HepG2 (cell line): ENCODE data around the gene RAB3GAP1. TPM values are rescaled to one million over a fixed set of nuclear protein-coding genes. Genes with fewer than 3 reads are reported as not detected.
A peak's percentile ranks its signal among the peaks of the same experiment; 100 is the strongest.
"Not testable (repeated sequence)": the region's sequence is repeated elsewhere in the genome, so short reads cannot be mapped to it uniquely, and the experiment has no call there.

Source experiments
- ATAC-seq: fragments of 200-7000 bp; cut with Tn5 transposase; 3 replicates; pipeline ENCODE4 v1.9.1; 2020; ENCODE audit warnings: mild to moderate bottlenecking, moderate library complexity
- BruUV-seq: library from RNA; stranded (reverse); fragments of 400-500 nt; replicated peaks from 2 replicates; lab custom pipeline; 2021; lab: Mats Ljungman, UMichigan
- CTCF ChIA-PET: fragments of 300-600 bp; formaldehyde crosslinking; extraction: SDS; loops from one replicate; lab custom pipeline; 2021; ENCODE audit warnings: low total read pairs, inconsistent platforms, low intra/inter-chr PET ratio; lab: Yijun Ruan, JAX
- POLR2A ChIA-PET: fragments of 350-600 bp; sonication (Branson Sonifier 250); formaldehyde crosslinking; loops from one replicate; lab custom pipeline; 2020; ENCODE audit warnings: antibody characterized with exemption, inconsistent platforms; lab: Yijun Ruan, JAX
- DNase-seq: peaks from one replicate; pipeline ENCODE4 v3.0.0-alpha.2; 2015; ENCODE audit warnings: low spot score
- FAIRE-seq: peaks from 3 replicates; lab custom pipeline; 2011; peaks lifted over from hg19 to GRCh38; lab: Jason Lieb, UNC
- H2AFZ ChIP-seq: one replicate; pipeline ENCODE4 v1.6.1; 2011; ENCODE audit warnings: low read length, inconsistent platforms
- H3K27ac ChIP-seq: fragments of 300-600 bp; 3 replicates; pipeline ENCODE4 v1.8.0; 2011; ENCODE audit warnings: mixed run types, mild to moderate bottlenecking, mixed read lengths, low read length, inconsistent platforms; ENCODE audit not compliant: insufficient read depth; ENCODE audit errors: extremely low read length
- H3K27me3 ChIP-seq, 2 experiments: fragments of 200-600 bp in 1 of 2; 2 replicates in 1 of 2; 3 replicates in 1 of 2; pipeline versions ENCODE4 v1.6.0 to v1.8.0; 2011; ENCODE audit warnings: low read length in 2 of 2, mild to moderate bottlenecking in 2 of 2, moderate library complexity in 2 of 2, inconsistent platforms in 1 of 2; ENCODE audit not compliant: insufficient read depth in 2 of 2, control insufficient read depth in 1 of 2
- H3K36me3 ChIP-seq, 2 experiments: fragments of 200-600 bp in 1 of 2; replicated peaks in 1 of 2; 2 replicates in 1 of 2; 3 replicates in 1 of 2; pipeline versions ENCODE4 v1.5.1 to v1.8.0; 2011; ENCODE audit warnings: low read length in 2 of 2, inconsistent platforms in 1 of 2; ENCODE audit not compliant: insufficient read depth in 2 of 2, control insufficient read depth in 1 of 2
- H3K4me1 ChIP-seq: 2 replicates; pipeline ENCODE4 v1.5.1; 2012; ENCODE audit warnings: low read length, inconsistent platforms; ENCODE audit not compliant: insufficient read depth
- H3K4me2 ChIP-seq: 2 replicates; pipeline ENCODE4 v1.6.0; 2011; ENCODE audit warnings: low read depth, low read length, inconsistent platforms
- H3K4me3 ChIP-seq, 3 experiments: fragments of 200-600 bp in 1 of 3; sonication (generic), shearing (Covaris generic) in 1 of 3; replicated peaks in 1 of 3; 2 replicates each; pipeline ENCODE4 v1.5.1; 2011 to 2016; ENCODE audit warnings: low read length in 3 of 3, inconsistent platforms in 2 of 3, low read depth in 2 of 3, mild to moderate bottlenecking in 2 of 3, control low read depth in 1 of 3, mixed read lengths in 1 of 3; ENCODE audit not compliant: insufficient read depth in 1 of 3
- H3K79me2 ChIP-seq: one replicate; pipeline ENCODE4 v1.6.1; 2011; ENCODE audit warnings: low read length, inconsistent platforms; ENCODE audit not compliant: insufficient read depth
- H3K9ac ChIP-seq: 2 replicates; pipeline ENCODE4 v1.6.0; 2011; ENCODE audit warnings: mild to moderate bottlenecking, low read depth, low read length, inconsistent platforms; ENCODE audit not compliant: insufficient read depth
- H3K9me3 ChIP-seq: 2 replicates; pipeline ENCODE4 v1.5.1; 2012; ENCODE audit warnings: mild to moderate bottlenecking, low read length
- H4K20me1 ChIP-seq: 2 replicates; pipeline ENCODE4 v1.6.0; 2011; ENCODE audit warnings: inconsistent platforms, mild to moderate bottlenecking, low read length, moderate library complexity; ENCODE audit not compliant: insufficient read depth
- CC2D1A ChIP-seq: sonication (generic); formaldehyde crosslinking; IDR thresholded peaks from 2 replicates; pipeline ENCODE4 v1.8.1; 2023; ENCODE audit warnings: mild to moderate bottlenecking, missing genetic modification reagents
- DNMT3B ChIP-seq: conservative IDR thresholded peaks from 2 replicates; pipeline ENCODE4 v1.6.1; 2016; ENCODE audit warnings: missing biosample characterization, control low read depth
- HDAC1 ChIP-seq: sonication (generic); formaldehyde crosslinking; IDR thresholded peaks from 2 replicates; pipeline ENCODE4 v1.5.1; 2020; ENCODE audit warnings: mild to moderate bottlenecking, missing genetic modification reagents
- HOXA9 ChIP-seq: sonication (generic); formaldehyde crosslinking; IDR thresholded peaks from 2 replicates; pipeline ENCODE4 v1.8.1; 2022; ENCODE audit warnings: missing genetic modification reagents, mild to moderate bottlenecking, moderate library complexity, borderline replicate concordance
- PPARG ChIP-seq: conservative IDR thresholded peaks from 2 replicates; pipeline ENCODE4 v1.6.1; 2016; ENCODE audit warnings: missing biosample characterization, missing genetic modification reagents
- SNAI1 ChIP-seq: sonication (generic); formaldehyde crosslinking; IDR thresholded peaks from 2 replicates; pipeline ENCODE4 v1.5.0; 2020; ENCODE audit warnings: mild to moderate bottlenecking, missing genetic modification reagents, borderline replicate concordance
- SP2 ChIP-seq: sonication (generic); formaldehyde crosslinking; IDR thresholded peaks from 2 replicates; pipeline ENCODE4 v1.5.1; 2020; ENCODE audit warnings: mild to moderate bottlenecking, missing genetic modification reagents
- TAF15 ChIP-seq: fragments of 200-400 bp; formaldehyde crosslinking; IDR thresholded peaks from one replicate; pipeline ENCODE4 v1.6.1; 2018; ENCODE audit warnings: mild to moderate bottlenecking, low read depth, low read length; ENCODE audit not compliant: poor library complexity, severe bottlenecking
- ZFP37 ChIP-seq: sonication (generic); formaldehyde crosslinking; IDR thresholded peaks from 2 replicates; pipeline ENCODE4 v1.4.0; 2020; ENCODE audit warnings: missing genetic modification reagents, borderline replicate concordance
- ZMYM3 ChIP-seq: sonication (generic); formaldehyde crosslinking; IDR thresholded peaks from 2 replicates; pipeline ENCODE4 v1.5.1; 2020; ENCODE audit warnings: mild to moderate bottlenecking, missing genetic modification reagents
- ZNF44 ChIP-seq: sonication (generic); formaldehyde crosslinking; IDR thresholded peaks from 2 replicates; pipeline ENCODE4 v1.5.1; 2020; ENCODE audit warnings: mild to moderate bottlenecking, missing genetic modification reagents
- ZNF773 ChIP-seq: sonication (generic); formaldehyde crosslinking; IDR thresholded peaks from 2 replicates; pipeline ENCODE4 v1.4.0; 2020; ENCODE audit warnings: missing genetic modification reagents, borderline replicate concordance
- ZNF841 ChIP-seq: sonication (generic); formaldehyde crosslinking; IDR thresholded peaks from 2 replicates; pipeline ENCODE4 v1.8.1; 2023; ENCODE audit warnings: missing genetic modification reagents, borderline replicate concordance
- whole genome bisulfite sequencing: methylation state at CpG from one replicate; pipeline ENCODE4 v1.1.6; 2017; ENCODE audit warnings: low lambda C conversion rate; 5-methylcytosine and 5-hydroxymethylcytosine counted together
- in situ Hi-C: cut with HindIII; loops from 2 replicates; pipeline ENCODE4 v1.10.0; 2017; ENCODE audit warnings: low pct_unique_long_range_greater_than_20kb; ENCODE audit not compliant: extremely low pct_ligation_motif_present
- intact Hi-C: fragments of 100-400 bp; cut with micrococcal nuclease; formaldehyde crosslinking; loops from one replicate; pipeline ENCODE4 v1.10.0; 2022; ENCODE audit not compliant: unreplicated experiment
- polyA plus RNA-seq, 8 experiments: library from polyadenylated mRNA; depleted of rRNA in 3 of 8; stranded (reverse) in 7 of 8; unstranded in 1 of 8; fragments of >200 nt; fragmentation: Illumina TruSeq in 4 of 8; extraction: Trizol in 4 of 8; gene quantifications; 2 replicates each; pipeline versions ENCODE4 v1.2.1 to v1.2.3, GENCODE V29; 2011 to 2016; ENCODE audit warnings: low read depth in 4 of 8, missing spikeins in 1 of 8, mixed read lengths in 1 of 8; ENCODE audit not compliant: insufficient read depth in 1 of 8
- total RNA-seq, 5 experiments: library from RNA; depleted of rRNA; stranded (reverse); fragments of >200 nt; fragmentation: Illumina TruSeq; extraction: Trizol; gene quantifications; 2 replicates each; pipeline ENCODE4 v1.2.3, GENCODE V29; 2016; ENCODE audit warnings: low read depth in 1 of 5
- TF ChIP-seq, protein P1 (sequence below): IDR thresholded peaks from 2 replicates; pipeline ENCODE4 v1.6.1; 2012; ENCODE audit warnings: low read depth, low read length, improper control_type of control experiment
- TF ChIP-seq, protein P2 (sequence below): conservative IDR thresholded peaks from 2 replicates; pipeline ENCODE4 v1.6.1; 2018; ENCODE audit warnings: missing genetic modification reagents

The RAB3GAP1 gene
- total and polyA plus RNA-seq, 2 of the 13 experiments (the other 11 are each of a cell fraction or from before 2014, with no cell fraction given) = 15.2 to 48.8 TPM

- in situ Hi-C loops, POLR2A ChIA-PET, H3K4me3 ChIP-seq, H3K27me3 ChIP-seq, H3K9me3 ChIP-seq, intact Hi-C loops, H3K9ac ChIP-seq, FAIRE-seq, ATAC-seq, H4K20me1 ChIP-seq, BruUV-seq, H3K27ac ChIP-seq, DNase-seq, H3K4me2 ChIP-seq, CTCF ChIA-PET, H2AFZ ChIP-seq: not testable (repeated sequence)
- H3K36me3 ChIP-seq = peaks cover 2 to 20% of the 10 kb centered on the region in 2 experiments; a peak in 4 of 5 replicates
- peak; percentile 58; the same call in 1 of the 2 replicates for TF ChIP-seq ZMYM3 (CRISPR knock-in tag)
- TF ChIP-seq CC2D1A (CRISPR knock-in tag) = 0 out of 2 replicates have a peak, but pooled peaks have one; percentile 38
- TF ChIP-seq HDAC1 (CRISPR knock-in tag) = 0 out of 2 replicates have a peak, but pooled peaks have one; percentile 26
- peaks cover 45% of the 10 kb centered on the region for H3K4me1 ChIP-seq
- WGBS = 96% methylated on average over 4 of the region's 4 CpGs
- H3K79me2 ChIP-seq = peaks cover 23% of the 10 kb centered on the region
These were observed 37.5 kb downstream of the RAB3GAP1 start for GRCh38 chr2:135089597-135089996.

DNA sequence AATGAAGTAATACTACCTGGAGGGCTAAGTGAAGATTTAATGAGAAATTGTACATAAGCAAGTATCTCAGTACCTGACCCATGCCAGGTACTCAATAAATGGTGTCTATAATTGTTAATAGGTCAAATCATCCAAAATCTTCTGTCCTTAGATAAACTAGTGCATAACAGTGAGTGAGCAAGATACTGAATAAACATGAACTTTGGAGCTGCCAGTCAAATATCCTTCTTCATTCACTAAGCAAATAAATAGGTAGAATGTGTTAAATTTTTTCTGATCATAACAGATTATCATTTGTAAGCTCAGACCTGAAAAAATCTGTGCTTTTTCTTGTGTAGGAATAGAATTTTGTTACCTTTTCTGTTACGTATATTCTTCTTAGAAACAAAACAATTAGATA is 39.6 kb downstream of the RAB3GAP1 start:
- ChIA-PET POLR2A (no interaction called here), CTCF (no interaction called here)
- peak overlapping the region; percentile 36 for H3K4me2 ChIP-seq
- H3K9me3 ChIP-seq = no peaks in the 10 kb centered on the region
- H3K27me3 ChIP-seq = no peaks in the 10 kb centered on the region
- H3K36me3 ChIP-seq = peaks cover 2 to 26% of the 10 kb centered on the region in 2 experiments; a peak in 4 of 5 replicates
- BruUV-seq = no TSS peak
- peak; percentile 4 for FAIRE-seq
- H3K4me1 ChIP-seq = peaks cover 45% of the 10 kb centered on the region
- intact Hi-C loops = loop anchor here (1.0 to 5.0 kb wide), 2 partner anchors 33 to 39 kb away; partner anchors contain the start of gene RAB3GAP1
- peak; percentile 86 for ATAC-seq
- peaks cover 20% of the 10 kb centered on the region for H3K79me2 ChIP-seq
- no peaks in the 10 kb centered on the region for H4K20me1 ChIP-seq
- peak; percentile 91 for DNase-seq
- H3K4me3 ChIP-seq = peak overlapping the region in 1 of 3 experiments; percentile 3; a peak in 1 of 6 replicates
- in situ Hi-C loops = no loop called here
- no peak overlapping the region for H2AFZ ChIP-seq
- WGBS = 97% methylated on average over 1 of the region's 1 CpG
- H3K27ac ChIP-seq = peak overlapping the region; percentile 61
- no peak overlapping the region for H3K9ac ChIP-seq
- TF ChIP-seq ZNF773 (CRISPR knock-in tag) = no peak
- no peak for TF ChIP-seq DNMT3B (CRISPR knock-in tag)
- no peak for TF ChIP-seq ZFP37
- 0 out of 2 replicates have a peak, but pooled peaks have one; percentile 40 for TF ChIP-seq PPARG (CRISPR knock-in tag)
- no peak for TF ChIP-seq ZNF44 (CRISPR knock-in tag)
- TF ChIP-seq ZNF841 (CRISPR knock-in tag) = no peak
- no peak for TF ChIP-seq HOXA9 (CRISPR knock-in tag)
- TF ChIP-seq, protein P1, sequence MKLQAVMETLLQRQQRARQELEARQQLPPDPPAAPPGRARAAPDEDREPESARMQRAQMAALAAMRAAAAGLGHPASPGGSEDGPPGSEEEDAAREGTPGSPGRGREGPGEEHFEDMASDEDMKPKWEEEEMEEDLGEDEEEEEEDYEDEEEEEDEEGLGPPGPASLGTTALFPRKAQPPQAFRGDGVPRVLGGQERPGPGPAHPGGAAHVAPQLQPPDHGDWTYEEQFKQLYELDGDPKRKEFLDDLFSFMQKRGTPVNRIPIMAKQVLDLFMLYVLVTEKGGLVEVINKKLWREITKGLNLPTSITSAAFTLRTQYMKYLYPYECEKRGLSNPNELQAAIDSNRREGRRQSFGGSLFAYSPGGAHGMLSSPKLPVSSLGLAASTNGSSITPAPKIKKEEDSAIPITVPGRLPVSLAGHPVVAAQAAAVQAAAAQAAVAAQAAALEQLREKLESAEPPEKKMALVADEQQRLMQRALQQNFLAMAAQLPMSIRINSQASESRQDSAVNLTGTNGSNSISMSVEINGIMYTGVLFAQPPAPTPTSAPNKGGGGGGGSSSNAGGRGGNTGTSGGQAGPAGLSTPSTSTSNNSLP = peak; percentile 95
- no peak for TF ChIP-seq TAF15
- TF ChIP-seq, protein P2, sequence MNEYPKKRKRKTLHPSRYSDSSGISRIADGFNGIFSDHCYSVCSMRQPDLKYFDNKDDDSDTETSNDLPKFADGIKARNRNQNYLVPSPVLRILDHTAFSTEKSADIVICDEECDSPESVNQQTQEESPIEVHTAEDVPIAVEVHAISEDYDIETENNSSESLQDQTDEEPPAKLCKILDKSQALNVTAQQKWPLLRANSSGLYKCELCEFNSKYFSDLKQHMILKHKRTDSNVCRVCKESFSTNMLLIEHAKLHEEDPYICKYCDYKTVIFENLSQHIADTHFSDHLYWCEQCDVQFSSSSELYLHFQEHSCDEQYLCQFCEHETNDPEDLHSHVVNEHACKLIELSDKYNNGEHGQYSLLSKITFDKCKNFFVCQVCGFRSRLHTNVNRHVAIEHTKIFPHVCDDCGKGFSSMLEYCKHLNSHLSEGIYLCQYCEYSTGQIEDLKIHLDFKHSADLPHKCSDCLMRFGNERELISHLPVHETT = no peak
- TF ChIP-seq SNAI1 (CRISPR knock-in tag) = no peak
- TF ChIP-seq SP2 (CRISPR knock-in tag) = no peak
